Liver (tissue), 9 donors: ENCODE measurements around the gene FAM161B. TPM values are rescaled to one million over a fixed set of nuclear protein-coding genes. Genes with fewer than 3 reads are reported as not detected.
"Not testable (repeated sequence)": the region's sequence is repeated elsewhere in the genome, so short reads cannot be mapped to it uniquely, and the experiment has no call there.

ENCODE experiments used
- DNase-seq: peaks from one replicate; pipeline ENCODE4 v3.0.0-alpha.2; 2017; ENCODE audit warnings: low spot score
- H3K27ac ChIP-seq, 2 donors: one replicate each; pipeline ENCODE4 v1.7.0; 2013; ENCODE audit warnings: inconsistent platforms in 2 of 2, low read length in 2 of 2, control low read depth in 1 of 2, low read depth in 1 of 2, mild to moderate bottlenecking in 1 of 2
- H3K27me3 ChIP-seq, 4 donors: one replicate each; pipeline versions ENCODE4 v1.6.1 to v1.7.0; 2013; ENCODE audit warnings: low read length in 3 of 4, inconsistent platforms in 1 of 4, mild to moderate bottlenecking in 1 of 4, moderate library complexity in 1 of 4; ENCODE audit not compliant: control insufficient read depth in 4 of 4, insufficient read depth in 4 of 4
- H3K36me3 ChIP-seq, 4 donors: one replicate each; pipeline versions ENCODE4 v1.6.1 to v1.7.0; 2013; ENCODE audit warnings: low read length in 3 of 4, mild to moderate bottlenecking in 3 of 4, low read depth in 1 of 4, moderate library complexity in 1 of 4; ENCODE audit not compliant: control insufficient read depth in 4 of 4, insufficient read depth in 3 of 4
- H3K4me1 ChIP-seq, 4 donors: one replicate each; pipeline versions ENCODE4 v1.6.1 to v1.7.0; 2013; ENCODE audit warnings: low read length in 3 of 4, mild to moderate bottlenecking in 3 of 4, moderate library complexity in 1 of 4; ENCODE audit not compliant: control insufficient read depth in 4 of 4, insufficient read depth in 4 of 4
- H3K4me3 ChIP-seq, 3 donors: one replicate each; pipeline versions ENCODE4 v1.6.1 to v1.7.0; 2013; ENCODE audit warnings: low read length in 3 of 3, control low read depth in 1 of 3, low read depth in 1 of 3, mild to moderate bottlenecking in 1 of 3
- H3K9ac ChIP-seq, 2 donors: one replicate each; pipeline ENCODE4 v1.7.0; 2013; ENCODE audit warnings: low read length in 2 of 2, mild to moderate bottlenecking in 2 of 2, moderate library complexity in 2 of 2, control low read depth in 1 of 2, low read depth in 1 of 2
- H3K9me3 ChIP-seq, 4 donors: one replicate each; pipeline versions ENCODE4 v1.6.1 to v1.7.0; 2013; ENCODE audit warnings: low read length in 3 of 4; ENCODE audit not compliant: control insufficient read depth in 4 of 4
- ATF3 ChIP-seq: IDR thresholded peaks from 2 replicates; pipeline ENCODE4 v1.6.1; 2016; ENCODE audit warnings: antibody characterized with exemption
- CTCF ChIP-seq: fragments of 150-350 bp; IDR thresholded peaks from 2 replicates; pipeline ENCODE4 v1.5.1; 2017; ENCODE audit warnings: improper control_type of control experiment, low read depth, low read length; ENCODE audit not compliant: missing input control
- FOXA1 ChIP-seq: IDR thresholded peaks from 2 replicates; pipeline ENCODE4 v1.6.1; 2016; ENCODE audit warnings: antibody characterized with exemption
- FOXA2 ChIP-seq: IDR thresholded peaks from 2 replicates; pipeline ENCODE4 v1.6.1; 2016; ENCODE audit warnings: antibody characterized with exemption
- HNF4A ChIP-seq, 2 donors: conservative IDR thresholded peaks; 2 replicates each; pipeline ENCODE4 v1.6.1; 2016; ENCODE audit warnings: antibody characterized with exemption in 2 of 2, mild to moderate bottlenecking in 2 of 2
- JUND ChIP-seq, 2 donors: IDR thresholded peaks; 2 replicates each; pipeline ENCODE4 v1.6.1; 2016; ENCODE audit warnings: antibody characterized with exemption in 2 of 2
- RAD21 ChIP-seq, 2 donors: IDR thresholded peaks; 2 replicates each; pipeline ENCODE4 v1.6.1; 2016; ENCODE audit warnings: antibody characterized with exemption in 2 of 2, mild to moderate bottlenecking in 2 of 2
- RXRA ChIP-seq, 2 donors: IDR thresholded peaks; 2 replicates each; pipeline ENCODE4 v1.6.1; 2017 to 2018; ENCODE audit warnings: antibody characterized with exemption in 2 of 2, mild to moderate bottlenecking in 1 of 2
- SP1 ChIP-seq: IDR thresholded peaks from 2 replicates; pipeline ENCODE4 v1.6.1; 2018; ENCODE audit warnings: antibody characterized with exemption, mild to moderate bottlenecking
- TAF1 ChIP-seq: conservative IDR thresholded peaks from 2 replicates; pipeline ENCODE4 v1.6.1; 2016; ENCODE audit warnings: antibody characterized with exemption, mild to moderate bottlenecking
- WGBS: extraction: QIAGEN DNeasy Blood & Tissue Kit; methylation state at CpG from one replicate; pipeline ENCODE4 v1.1.7; 2013; 5-methylcytosine and 5-hydroxymethylcytosine counted together
- polyA plus RNA-seq, 2 donors: library from polyadenylated mRNA; stranded (reverse) in 1 of 2; unstranded in 1 of 2; fragments of 200-250 nt in 1 of 2; fragments of >200 nt in 1 of 2; fragmentation: Nextera tagmentation in 1 of 2; extraction: Ambion mirVana in 1 of 2; gene quantifications; one replicate each; pipeline versions ENCODE4 v1.2.1 to v1.2.3, GENCODE V29; 2013 to 2015
- total RNA-seq, 2 donors: library from RNA; depleted of rRNA; stranded (reverse); fragments of >200 nt; gene quantifications; one replicate each; pipeline ENCODE4 v1.2.3, GENCODE V29; 2014
- donor health status: healthy.
- donor health status: healthy.
- donor health status: healthy.
- donor health status: healthy.
- donor health status: healthy.

Gene FAM161B
- total and polyA plus RNA-seq, 4 donors = 0.79 to 1.5 (median 1.2) TPM

GRCh38 chr14:73995977-73996378, 46.1 kb upstream of the FAM161B start (continued):
- peak; percentile 59 for TF ChIP-seq TAF1
- TF ChIP-seq SP1 = peak; percentile 67
- peak in 1 of 2 donors; percentile 36 for TF ChIP-seq JUND (IDR thresholded peaks at IDR 0.05)
- no peak for TF ChIP-seq FOXA1
- TF ChIP-seq CTCF = no peak
- peak in 1 of 2 donors; percentile 34 for TF ChIP-seq RAD21 (IDR thresholded peaks at IDR 0.05)

GRCh38 chr14:73994926-73995325, 45.0 kb upstream of the FAM161B start:
- peak overlapping the region; percentile 29 to 36 for H3K27ac ChIP-seq
- 29% methylated on average over 7 of the region's 7 CpGs for WGBS
- peak; percentile 19 to 25 for TF ChIP-seq RXRA (IDR thresholded peaks at IDR 0.05)
- peak in 1 of 2 donors; percentile 6 for TF ChIP-seq HNF4A (conservative IDR thresholded peaks at IDR 0.05)

GRCh38 chr14:73991092-73991491, 41.2 kb upstream of the FAM161B start:
- H3K27ac ChIP-seq = no peak overlapping the region
- peaks cover 0 to 30% (median 17%) of the 10 kb centered on the region in 4 donors for H3K4me1 ChIP-seq
- TF ChIP-seq CTCF (no peak), TAF1 (no peak), ATF3 (no peak), FOXA2 (no peak), HNF4A (conservative IDR thresholded peaks at IDR 0.05) (no peak)
- H3K4me3 ChIP-seq = no peak overlapping the region
- no peak for DNase-seq
- H3K9ac ChIP-seq = no peak overlapping the region
- H3K36me3 ChIP-seq = peaks cover 6 to 21% (median 15%) of the 10 kb centered on the region in 4 donors
- no peaks in the 10 kb centered on the region for H3K9me3 ChIP-seq
- H3K27me3 ChIP-seq = no peaks in the 10 kb centered on the region
- WGBS = 68% methylated on average over 4 of the region's 4 CpGs

More at GRCh38 chr14:73994926-73995325, 45.0 kb upstream of the FAM161B start:
- not testable (repeated sequence) for H3K36me3 ChIP-seq, H3K9me3 ChIP-seq, H3K27me3 ChIP-seq, DNase-seq
- Histone ChIP-seq H3K4me1 (peaks cover 12 to 59% (median 42%) of the 10 kb centered on the region in 4 donors), H3K9ac (peak overlapping the region in 1 of 2 donors; percentile 80), H3K4me3 (peak overlapping the region; percentile 26 to 60 (median 58))

- H3K9ac ChIP-seq, DNase-seq, H3K27ac ChIP-seq, H3K27me3 ChIP-seq, H3K4me3 ChIP-seq, H3K9me3 ChIP-seq: not testable (repeated sequence)
- Histone ChIP-seq H3K36me3 (peaks cover 8 to 34% (median 22%) of the 10 kb centered on the region in 4 donors), H3K4me1 (peaks cover 0 to 19% (median 11%) of the 10 kb centered on the region in 4 donors)
- 49% methylated on average over 7 of the region's 7 CpGs for WGBS
- TF ChIP-seq RAD21 (IDR thresholded peaks at IDR 0.05) (peak in 1 of 2 donors; percentile 7), RXRA (IDR thresholded peaks at IDR 0.05) (peak in 1 of 2 donors; percentile 39), HNF4A (conservative IDR thresholded peaks at IDR 0.05) (peak; percentile 38 to 48)
These were observed 38.8 kb upstream of the FAM161B start for GRCh38 chr14:73988656-73989055.
